Measurements from ENCODE around the gene PHGDH. TPM values are rescaled to one million over a fixed set of nuclear protein-coding genes. Genes with fewer than 3 reads are reported as not detected.

Gene PHGDH
- total and polyA plus RNA-seq, 2 donors (not counting 3 experiments of a cell fraction or from before 2014, with no cell fraction given): 37.9 to 120 TPM

GRCh38 chr1:119720866-119721440 lies 9.2 kb downstream of the PHGDH start:
- FAIRE-seq (no peak), DNase-seq (ENCODE audit: low read depth, low spot score) (no peak)
- Histone ChIP-seq H3K4me3 (replicated peaks in 1 of 3; ENCODE audit: insufficient read depth in 1 of 3, low read depth in 1 of 3, low read length in 3 of 3) (no peak overlapping the region), H3K9me3 (replicated peaks; ENCODE audit: control insufficient read depth, insufficient read depth, low read length) (no peaks in the 10 kb centered on the region), H3K27me3 (ENCODE audit: control insufficient read depth in 2 of 2, insufficient read depth in 2 of 2, low read length in 2 of 2) (no peaks in the 10 kb centered on the region), H4K20me1 (replicated peaks; ENCODE audit: control insufficient read depth, extremely low read depth, insufficient read depth, low read length) (no peaks in the 10 kb centered on the region), H3K27ac (ENCODE audit: insufficient read depth, low read depth, low read length) (no peak overlapping the region), H3K4me2 (ENCODE audit: insufficient read depth, low read length) (no peak overlapping the region), H2AFZ (ENCODE audit: low read depth, low read length) (no peak overlapping the region), H3K4me1 (ENCODE audit: control insufficient read depth, extremely low read depth, insufficient read depth, low read length) (no peaks in the 10 kb centered on the region), H3K79me2 (ENCODE audit: control insufficient read depth, insufficient read depth, low read length) (peaks cover 5% of the 10 kb centered on the region), H3K36me3 (ENCODE audit: control insufficient read depth in 2 of 2, extremely low read depth in 1 of 2, insufficient read depth in 2 of 2, low read length in 2 of 2) (no peaks in the 10 kb centered on the region), H3K9me1 (replicated peaks; ENCODE audit: control insufficient read depth, extremely low read depth, insufficient read depth, low read length) (no peaks in the 10 kb centered on the region), H3K9ac (replicated peaks; ENCODE audit: extremely low read depth, insufficient read depth, low read length) (no peak overlapping the region)
- no TSS peak for BruUV-seq (replicated peaks)
- dilution Hi-C loops (cut with MboI; ENCODE audit: extremely low pct_ligation_motif_present, low sequenced_read_pairs) (no loop called here), intact Hi-C loops (cut with micrococcal nuclease) (no loop called here)
- CTCF ChIA-PET: no interaction called here
- TF ChIP-seq MAX (IDR thresholded peaks at IDR 0.05; ENCODE audit: insufficient read depth, insufficient read length): no peak
- TF ChIP-seq GATA2 (IDR thresholded peaks at IDR 0.05; ENCODE audit: insufficient read depth, insufficient read length, low read depth, low read length): no peak
- no peak for TF ChIP-seq POLR2A (IDR thresholded peaks at IDR 0.05; ENCODE audit: low read depth, low read length)
- TF ChIP-seq FOS (IDR thresholded peaks at IDR 0.05; ENCODE audit: borderline replicate concordance, insufficient read depth, low read length): no peak
- no peak for TF ChIP-seq CTCF (IDR thresholded peaks at IDR 0.05; ENCODE audit: extremely low read depth in 1 of 2, insufficient read depth in 1 of 2, low read depth in 1 of 2, low read length in 2 of 2)
- no peak for TF ChIP-seq POLR2AphosphoS5 (IDR thresholded peaks at IDR 0.05; ENCODE audit: insufficient read depth, low read depth, low read length)
- TF ChIP-seq EZH2 (IDR thresholded peaks at IDR 0.05; ENCODE audit: borderline replicate concordance, low read depth, low read length, severe bottlenecking): no peak
- TF ChIP-seq JUN (IDR thresholded peaks at IDR 0.05; ENCODE audit: borderline replicate concordance, insufficient read depth, insufficient read length, low read depth): no peak
- TF ChIP-seq MYC (IDR thresholded peaks at IDR 0.05; ENCODE audit: low read depth, low read length): no peak
- POLR2A ChIA-PET: no interaction called here
